Stimulated activated CD8-positive, alpha-beta memory T cell treated with anti-CD3 and anti-CD28 coated beads, Interleukin-4, amount 100 ng/mL, for 4 hours (primary cell): Measurements from ENCODE around the gene FMN1.

ENCODE experiments used
- DNase-seq, 2 donors: peaks; one replicate each; pipeline ENCODE4 v3.0.0-alpha.2; 2020; ENCODE audit warnings: low read depth in 2 of 2, low spot score in 1 of 2

FMN1 gene

GRCh38 chr15:33125894-33126537 lies 68.5 kb downstream of the FMN1 start:
- no peak for DNase-seq

GRCh38 chr15:33124811-33125210 lies 69.7 kb downstream of the FMN1 start:
- no peak for DNase-seq

GRCh38 chr15:33124279-33124678 lies 70.2 kb downstream of the FMN1 start:
- no peak for DNase-seq

- no peak for DNase-seq
Observed at GRCh38 chr15:33119865-33120264, 74.6 kb downstream of the FMN1 start.

- no peak for DNase-seq
Observed at GRCh38 chr15:33119273-33119672, 75.2 kb downstream of the FMN1 start.

- no peak for DNase-seq
Observed at GRCh38 chr15:33116198-33116597, 78.3 kb downstream of the FMN1 start.

- no peak for DNase-seq
Observed at GRCh38 chr15:33115191-33115861, 79.2 kb downstream of the FMN1 start.

- no peak for DNase-seq
Observed at GRCh38 chr15:33114374-33114717, 80.2 kb downstream of the FMN1 start.

- DNase-seq = no peak
Observed at GRCh38 chr15:33113666-33114373, 80.7 kb downstream of the FMN1 start.

- no peak for DNase-seq
Observed at GRCh38 chr15:33112541-33113105, 81.9 kb downstream of the FMN1 start.

- DNase-seq = no peak
Observed at GRCh38 chr15:33111041-33111451, 83.5 kb downstream of the FMN1 start.

GRCh38 chr15:33109345-33109744 lies 85.2 kb downstream of the FMN1 start:
- DNase-seq = no peak

GRCh38 chr15:33108518-33108917 lies 86.0 kb downstream of the FMN1 start:
- no peak for DNase-seq

GRCh38 chr15:33107950-33108349 lies 86.6 kb downstream of the FMN1 start:
- DNase-seq = no peak

- DNase-seq = no peak
Observed at GRCh38 chr15:33104212-33104611, 90.3 kb downstream of the FMN1 start.

GRCh38 chr15:33101036-33101435 lies 93.5 kb downstream of the FMN1 start:
- no peak for DNase-seq

- DNase-seq = no peak
Observed at GRCh38 chr15:33100314-33100713, 94.2 kb downstream of the FMN1 start.

GRCh38 chr15:33099739-33100138 lies 94.8 kb downstream of the FMN1 start:
- DNase-seq = no peak

- DNase-seq = no peak
Observed at GRCh38 chr15:33099213-33099612, 95.3 kb downstream of the FMN1 start.

- no peak for DNase-seq
Observed at GRCh38 chr15:33098094-33099058, 96.1 kb downstream of the FMN1 start.

- no peak for DNase-seq
Observed at GRCh38 chr15:33096134-33096533, 98.4 kb downstream of the FMN1 start.
